ENCODE measurements around the gene PLSCR3.

The PLSCR3 gene

DNA sequence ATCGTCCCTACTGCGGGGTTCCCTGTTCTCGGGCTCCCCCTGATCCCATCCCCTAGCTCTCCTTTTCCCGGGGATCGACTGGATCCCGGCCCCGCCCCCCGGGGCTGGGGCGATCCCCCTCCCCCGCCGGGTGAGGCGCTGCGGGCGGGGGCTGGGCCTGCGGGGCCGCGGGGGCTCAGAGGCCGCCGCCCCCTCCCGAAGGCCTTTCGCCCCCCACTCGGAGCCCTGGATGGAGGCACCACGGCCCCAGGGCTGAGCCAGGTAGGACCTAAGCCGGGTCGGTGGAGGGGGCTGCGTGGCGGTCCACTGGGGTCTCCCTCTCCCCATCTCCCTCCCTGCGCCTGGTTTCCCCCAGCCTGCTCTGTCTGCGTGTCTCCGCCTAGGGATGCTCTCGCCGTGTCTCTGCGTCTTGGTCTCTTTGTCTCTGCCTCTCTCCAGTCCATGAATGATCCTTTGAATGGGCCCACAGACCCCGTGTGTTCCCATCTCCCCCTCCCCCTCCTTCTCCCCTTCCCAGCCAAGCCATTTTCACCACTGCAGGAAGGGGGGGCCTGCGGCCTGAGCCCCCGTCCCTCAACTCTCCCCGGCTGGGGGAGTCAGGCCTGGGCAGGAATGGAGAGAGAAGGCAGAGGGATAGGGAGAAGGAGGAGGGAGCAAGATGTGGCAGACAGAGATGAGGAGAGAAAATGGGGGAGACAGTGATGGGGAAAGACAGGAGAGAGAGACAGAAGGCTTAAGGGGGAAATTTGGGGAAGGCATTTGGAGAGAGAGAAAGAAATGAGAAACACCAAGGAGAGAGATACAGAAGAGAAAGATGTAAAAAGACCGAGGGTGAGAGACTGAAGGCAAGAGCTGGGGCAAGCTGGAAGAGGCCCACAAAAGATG, 11.3 kb upstream of the PLSCR3 start:
- DNase-seq, result no peak

DNA sequence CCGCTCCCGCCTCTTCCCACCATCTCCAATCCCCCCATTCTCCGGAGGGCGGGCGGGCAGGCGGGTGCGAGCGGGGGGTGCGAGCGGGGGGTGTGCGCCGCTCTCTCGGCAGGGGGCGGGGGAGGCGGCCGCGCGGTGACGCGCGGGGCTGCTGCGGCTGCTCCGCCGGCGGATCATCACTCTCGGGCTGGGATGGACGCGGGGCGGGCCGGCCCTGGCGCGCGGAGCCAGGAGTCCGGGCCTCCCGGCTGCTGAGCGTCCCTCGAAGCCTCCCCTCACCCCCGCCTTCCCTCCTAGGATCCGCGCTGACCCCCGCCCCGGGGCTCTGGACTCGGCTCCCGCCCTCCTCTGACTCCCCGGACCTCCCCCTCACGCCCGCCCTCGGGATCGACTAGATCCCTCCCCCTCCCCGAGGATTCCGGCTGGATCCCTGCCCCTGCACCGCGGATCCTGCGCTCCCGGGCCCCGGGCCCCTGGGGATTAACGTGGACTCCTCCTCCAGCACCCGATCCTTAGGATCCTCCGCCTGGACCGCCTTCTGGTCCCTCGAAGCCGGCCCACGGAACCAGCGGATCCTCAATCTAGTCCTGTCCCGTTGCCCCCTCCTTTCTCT, 10.5 kb upstream of the PLSCR3 start:
- peak; percentile 90 for DNase-seq

DNA sequence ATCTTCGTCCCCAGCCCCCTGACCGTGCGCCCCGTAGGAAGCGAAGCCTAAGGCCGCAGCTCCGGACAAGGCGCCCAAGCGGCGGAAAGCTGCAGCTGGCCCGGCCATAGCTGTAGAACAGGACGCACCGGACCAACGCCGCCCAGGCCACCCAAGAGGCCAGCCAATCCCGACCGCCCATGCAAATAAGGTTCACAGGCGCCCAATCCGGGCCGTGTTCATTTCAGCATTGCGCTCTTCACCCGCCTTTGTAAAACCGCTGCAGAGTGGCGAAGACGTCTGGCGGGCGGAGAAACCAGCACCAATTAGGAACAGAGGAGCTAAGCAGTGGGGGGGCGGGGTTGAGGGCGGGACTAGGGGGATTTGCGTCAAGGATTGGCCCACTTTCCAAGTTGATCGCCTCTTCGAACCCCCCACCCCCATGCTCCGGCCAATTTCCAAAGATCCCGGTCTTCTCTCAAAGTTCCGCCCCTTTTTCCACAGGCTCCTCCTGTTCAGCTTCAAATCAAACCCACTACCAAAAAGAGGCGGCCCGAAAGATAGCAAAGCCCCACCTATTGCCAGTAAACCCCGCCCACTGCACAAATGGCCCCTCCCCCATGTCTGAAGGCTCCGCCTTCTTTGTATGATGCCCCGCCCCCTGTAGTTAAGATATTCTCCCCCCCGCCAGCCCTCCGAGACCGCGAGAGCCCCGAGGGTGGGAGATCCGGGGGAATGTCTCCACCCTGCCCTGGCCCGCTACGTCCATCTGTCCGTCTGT, 9.8 kb upstream of the PLSCR3 start, which contains the start of gene TMEM256:
TMEM256 (minus strand) TSS at position 121 of the 760 bp plus-strand sequence; CDS start at position 108, 13 bp downstream.
- peak; percentile 98 for DNase-seq

DNA sequence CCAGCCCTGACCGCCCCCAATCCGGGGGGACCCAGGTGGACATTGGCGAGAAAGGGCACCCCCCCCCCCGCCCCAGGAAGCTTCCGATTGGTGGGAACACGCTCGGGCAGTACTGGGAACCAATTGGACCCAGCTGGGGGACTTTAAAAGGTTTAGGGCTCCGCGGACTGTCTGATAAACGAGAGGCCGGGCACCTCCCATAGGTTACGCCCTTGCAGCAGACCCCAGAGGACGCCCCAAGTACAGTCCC, 9.3 kb upstream of the PLSCR3 start:
- DNase-seq, result no peak

DNA sequence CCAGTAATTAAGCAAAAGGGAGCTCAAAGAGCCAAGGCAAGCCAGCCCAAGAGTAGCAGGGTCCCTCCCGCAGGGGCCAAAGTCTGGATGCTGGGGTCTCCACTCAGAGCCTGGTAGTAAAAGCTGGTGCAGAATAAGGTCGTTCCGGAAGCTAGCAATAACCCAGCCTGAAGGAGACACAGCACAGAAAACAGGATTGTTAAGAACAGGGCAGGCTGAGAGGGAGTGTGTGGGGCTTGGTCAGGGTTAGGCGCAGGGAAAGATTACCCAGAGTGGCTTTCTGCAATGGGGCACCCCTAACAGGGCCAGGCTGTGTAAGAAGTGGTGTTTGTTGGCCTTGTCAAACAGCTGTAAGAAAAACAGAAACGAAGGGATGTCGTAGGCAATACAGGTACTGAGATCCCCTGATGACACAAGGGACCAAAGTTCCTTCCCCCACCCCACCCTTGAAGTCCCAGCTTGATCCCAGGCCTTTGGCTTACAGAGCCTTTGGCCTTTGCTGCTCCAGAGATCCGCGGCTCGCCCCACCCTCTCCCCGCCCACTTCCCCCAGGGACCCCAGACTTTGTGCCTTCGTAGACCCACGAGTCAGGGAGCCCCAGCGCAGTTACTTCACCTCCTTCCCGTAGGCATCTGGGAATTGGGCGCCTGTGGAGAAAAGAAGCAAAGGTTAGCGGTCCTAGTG, 8.9 kb upstream of the PLSCR3 start:
- DNase-seq, result peak; percentile 68

DNA sequence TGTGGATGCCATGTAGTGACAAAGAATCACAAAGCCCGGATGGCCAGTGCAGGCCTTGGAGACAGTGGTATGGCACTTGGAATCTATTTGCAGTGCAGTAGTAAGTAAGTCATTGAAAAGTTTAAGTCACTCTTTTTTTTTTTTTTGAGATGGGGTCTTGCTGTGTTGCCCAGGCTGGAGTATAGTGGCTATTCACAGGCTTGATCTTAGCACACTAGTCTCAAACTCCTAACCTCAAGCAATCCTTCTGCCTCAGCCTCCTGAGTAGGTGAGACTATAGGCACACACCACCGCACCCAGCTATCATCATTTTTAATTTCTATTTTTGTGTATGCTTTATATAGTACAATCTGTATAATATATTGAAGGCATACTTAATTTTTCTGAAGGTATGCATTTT, 4.3 kb upstream of the PLSCR3 start:
- no peak for DNase-seq

DNA sequence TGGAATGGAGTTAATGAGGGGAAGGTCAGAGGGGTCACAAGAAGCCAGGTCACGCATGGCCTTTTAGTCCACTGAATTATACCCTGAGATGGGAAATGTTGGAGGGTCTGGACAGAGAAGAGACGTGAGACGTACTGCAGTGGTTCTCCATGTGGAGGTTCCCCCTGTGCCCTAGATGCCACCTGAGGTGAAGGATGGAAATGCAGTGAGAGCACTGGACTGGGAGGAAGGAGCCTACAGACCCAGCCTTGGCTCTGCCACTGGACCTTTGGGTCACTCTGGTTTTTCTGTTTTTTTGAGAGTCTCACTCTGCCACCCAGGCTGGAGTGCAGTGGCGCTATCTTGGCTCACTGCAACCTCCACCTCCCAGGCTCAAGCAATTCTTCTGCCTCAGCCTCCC, 1.8 kb upstream of the PLSCR3 start:
- DNase-seq, result no peak

DNA sequence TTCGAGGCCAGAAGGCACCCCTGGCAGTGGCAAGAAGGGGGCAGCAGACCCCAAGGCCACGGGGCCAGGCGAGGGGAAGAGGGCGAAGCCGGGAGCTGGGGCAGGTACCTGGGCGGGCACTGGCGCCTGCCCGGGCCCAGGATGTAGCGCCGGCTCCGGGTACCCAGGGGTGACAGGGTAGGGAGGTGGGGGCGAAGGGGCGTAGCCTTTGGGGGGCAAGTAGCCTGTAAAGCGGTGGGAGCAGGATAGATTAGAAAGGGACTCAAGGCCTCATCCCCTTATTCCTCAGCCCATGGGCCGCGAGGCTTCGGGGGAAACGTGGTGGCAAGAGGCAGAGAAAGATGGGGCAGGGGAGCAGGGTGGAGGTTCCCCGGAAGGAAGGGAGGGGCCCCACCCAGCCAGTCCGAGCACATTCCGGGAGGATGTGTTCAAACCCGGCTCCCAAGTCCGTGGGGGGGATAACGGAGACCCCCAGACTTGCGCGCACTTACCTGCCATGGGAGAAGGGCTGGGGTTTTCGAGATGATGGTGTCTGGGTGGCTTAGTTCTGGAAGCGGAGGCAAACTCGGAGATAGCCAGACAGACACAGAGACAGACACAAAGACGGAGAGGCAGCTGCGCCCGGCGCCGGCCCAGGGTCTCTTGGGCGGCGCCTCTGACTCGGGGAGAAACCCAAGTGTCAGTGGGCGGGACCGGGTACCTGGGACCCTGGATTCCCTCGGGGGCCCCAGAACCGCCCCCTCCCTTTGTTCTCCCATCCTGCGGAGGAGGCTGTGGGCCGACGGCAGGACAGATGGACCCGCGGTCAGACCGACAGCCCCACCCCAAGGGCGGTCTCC, 493 bp downstream of the PLSCR3 start:
- peak; percentile 78 for DNase-seq

DNA sequence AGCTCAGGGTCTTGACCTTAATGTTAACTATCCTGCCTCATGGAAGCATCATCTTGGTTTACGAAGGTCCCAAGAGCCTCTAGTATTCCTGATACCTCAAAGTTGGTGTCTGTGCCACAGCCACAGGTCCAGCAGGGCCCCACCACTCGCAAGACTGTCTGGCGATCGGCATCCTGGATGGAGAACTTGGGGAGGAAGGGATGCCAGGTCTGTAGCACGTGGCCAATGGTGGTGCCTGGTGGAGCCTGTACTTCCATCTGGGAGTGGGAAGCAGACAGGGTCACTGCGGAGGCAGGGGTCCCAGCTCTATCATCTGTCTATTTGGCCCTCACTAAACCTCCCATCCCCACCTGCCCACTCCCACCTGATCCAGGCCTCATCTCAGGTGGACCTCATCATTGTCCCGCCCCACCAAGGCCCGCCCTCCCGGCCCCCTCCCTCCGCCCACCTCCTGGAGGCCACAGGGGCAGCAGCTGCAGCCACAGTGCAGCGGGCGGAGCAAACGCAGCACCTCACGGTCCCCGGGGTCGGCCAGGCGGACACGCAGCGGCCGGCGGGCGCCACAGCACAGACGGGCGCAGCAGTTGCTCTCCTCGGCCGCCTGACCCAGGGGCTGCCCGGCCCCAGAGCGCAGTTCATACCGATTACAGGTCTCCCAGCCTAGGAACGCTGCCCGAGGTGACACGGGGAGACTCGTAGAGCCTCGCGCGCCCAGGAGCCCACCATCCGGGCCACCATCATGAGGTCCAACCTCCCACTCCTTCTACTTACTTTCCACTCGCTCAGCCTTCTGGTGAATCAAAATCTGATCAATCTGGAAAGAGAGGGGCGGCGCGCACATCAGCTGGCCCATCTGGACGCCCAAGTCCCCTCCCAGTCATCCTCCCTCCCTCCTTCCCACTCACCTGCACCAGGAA, 1.4 kb downstream of the PLSCR3 start:
- DNase-seq, result no peak

DNA sequence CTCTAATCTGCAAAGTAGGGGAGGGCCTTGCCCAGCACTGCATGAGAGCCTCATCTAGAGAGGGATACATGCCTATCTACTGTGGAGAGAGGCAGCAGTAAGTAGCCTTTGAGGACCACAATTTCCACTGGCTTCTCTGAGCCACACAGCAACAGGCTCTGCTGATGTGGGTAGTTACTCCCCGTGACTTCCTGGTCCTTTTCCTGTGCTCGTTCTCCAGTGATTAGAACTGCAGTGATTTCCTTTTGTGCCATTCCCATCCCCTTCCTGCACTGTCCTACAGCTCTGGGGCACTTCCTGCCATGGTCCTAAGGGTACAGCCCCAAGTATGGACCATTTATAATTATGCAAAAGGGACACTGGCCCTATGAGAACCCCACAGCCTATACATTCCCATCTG, 3.0 kb downstream of the PLSCR3 start:
- DNase-seq, result no peak

DNA sequence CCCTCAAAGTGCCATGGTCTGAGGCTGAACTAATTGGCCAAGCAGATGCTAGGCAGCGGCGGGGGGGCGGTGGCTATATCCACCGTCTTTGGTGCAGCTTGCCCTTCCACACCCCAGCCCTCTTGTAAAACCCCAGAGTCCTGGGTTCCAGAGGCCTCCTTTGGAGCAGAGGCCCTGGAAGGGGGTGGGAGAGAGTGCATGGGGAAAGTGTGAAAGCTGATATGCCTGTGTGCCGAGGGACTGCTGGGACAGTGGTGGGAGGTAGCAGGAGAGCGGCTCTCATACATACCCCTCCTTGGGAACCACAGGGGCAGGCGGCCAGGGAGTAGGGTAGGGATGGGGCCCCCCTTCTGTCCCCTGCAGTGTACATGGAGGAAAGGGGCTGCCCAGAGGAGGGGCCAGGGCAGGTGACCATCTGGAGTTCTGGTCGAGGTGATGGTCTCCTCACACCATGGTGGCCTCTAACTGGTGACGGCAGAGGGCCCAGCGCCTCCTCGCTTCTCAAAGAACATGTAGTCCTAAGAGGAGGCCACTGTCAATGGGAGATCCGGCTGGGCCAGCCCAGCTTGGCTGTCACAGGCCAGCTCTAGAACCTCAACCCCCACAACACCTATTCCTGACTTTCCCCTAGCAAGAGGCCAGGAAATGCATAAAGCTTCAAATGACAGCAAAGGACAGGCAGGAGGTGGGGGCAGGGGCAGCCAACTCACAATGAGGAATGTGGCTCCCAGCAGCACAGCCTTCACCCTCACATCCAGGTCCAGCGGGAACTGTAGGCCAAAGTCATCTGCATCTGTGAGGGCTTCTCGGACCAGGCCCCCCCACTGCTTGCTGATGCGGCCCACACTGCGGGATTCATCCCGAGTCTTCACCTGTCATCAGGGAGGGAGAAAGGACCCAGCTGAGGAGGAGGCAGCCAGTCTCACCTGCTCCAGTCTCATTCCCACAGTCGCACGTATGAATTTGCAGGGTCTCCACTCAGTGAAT, 4.1 kb downstream of the PLSCR3 start:
- DNase-seq, result no peak

DNA sequence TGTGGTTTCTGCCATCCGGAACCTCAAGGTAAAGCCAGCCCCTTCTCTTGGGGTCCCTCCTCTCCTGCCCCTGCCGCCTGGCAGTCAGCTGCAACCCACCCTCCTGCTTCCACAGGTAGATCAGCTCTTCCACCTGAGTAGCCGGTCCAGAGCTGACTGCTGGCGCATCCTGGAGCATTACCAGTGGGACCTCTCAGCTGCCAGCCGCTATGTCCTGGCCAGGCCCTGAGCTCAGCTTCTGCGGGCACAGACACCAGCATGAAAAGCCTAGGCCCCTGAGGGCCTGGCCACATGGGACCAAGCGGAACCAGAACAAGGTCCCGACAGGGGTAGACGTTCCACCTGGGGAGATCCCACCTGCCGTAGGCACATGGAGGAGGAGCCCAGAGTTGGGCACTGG, 5.5 kb downstream of the PLSCR3 start:
- no peak for DNase-seq

DNA sequence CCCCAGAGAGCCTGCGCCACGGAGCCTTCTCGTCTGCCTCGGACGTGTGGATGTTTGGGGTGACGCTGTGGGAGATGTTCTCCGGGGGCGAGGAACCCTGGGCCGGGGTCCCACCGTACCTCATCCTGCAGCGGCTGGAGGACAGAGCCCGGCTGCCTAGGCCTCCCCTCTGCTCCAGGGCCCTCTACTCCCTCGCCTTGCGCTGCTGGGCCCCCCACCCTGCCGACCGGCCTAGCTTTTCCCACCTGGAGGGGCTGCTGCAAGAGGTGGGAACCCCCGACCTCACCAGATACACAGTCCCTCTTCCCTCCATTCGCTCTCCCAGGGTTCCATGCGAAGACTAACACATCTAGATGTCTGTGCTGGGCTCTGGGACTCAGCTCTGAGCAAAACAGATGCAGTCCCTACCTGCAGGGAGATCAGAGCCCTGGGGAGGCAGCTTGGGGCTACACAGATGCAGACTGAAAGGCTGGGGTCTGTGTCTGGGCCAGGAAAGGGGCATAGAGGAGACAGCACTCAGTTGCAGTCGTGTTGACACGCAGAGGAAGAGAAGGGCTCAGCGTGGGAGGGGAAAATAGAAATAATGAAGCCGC, 9.7 kb downstream of the PLSCR3 start:
- no peak for DNase-seq

DNA sequence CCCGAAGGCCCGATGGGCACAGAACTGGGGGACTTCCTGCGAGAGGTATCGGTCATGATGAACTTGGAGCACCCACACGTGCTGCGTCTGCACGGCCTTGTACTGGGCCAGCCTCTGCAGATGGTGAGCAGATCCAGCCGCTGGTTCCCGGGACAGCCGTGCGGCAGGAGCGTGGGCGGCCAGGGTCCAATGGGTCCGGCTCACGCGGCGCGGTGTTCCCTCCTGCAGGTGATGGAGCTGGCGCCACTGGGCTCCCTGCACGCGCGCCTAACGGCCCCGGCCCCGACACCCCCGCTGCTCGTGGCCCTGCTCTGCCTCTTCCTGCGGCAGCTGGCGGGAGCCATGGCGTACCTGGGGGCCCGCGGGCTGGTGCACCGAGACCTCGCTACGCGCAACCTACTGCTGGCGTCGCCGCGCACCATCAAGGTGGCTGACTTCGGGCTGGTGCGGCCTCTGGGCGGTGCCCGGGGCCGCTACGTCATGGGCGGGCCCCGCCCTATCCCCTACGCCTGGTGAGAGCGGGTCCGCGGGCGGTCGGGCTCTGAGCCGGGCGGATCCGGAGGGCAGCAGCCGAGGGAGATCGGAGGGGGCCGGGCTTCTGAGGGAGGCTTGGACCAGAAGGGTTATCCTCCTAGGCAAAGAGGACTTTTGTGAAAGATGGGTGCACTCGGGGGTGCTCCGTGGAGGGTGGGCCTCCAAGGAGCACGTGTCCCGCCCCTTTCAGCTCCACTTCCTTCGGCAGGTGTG, 10.4 kb downstream of the PLSCR3 start:
- peak; percentile 93 for DNase-seq

DNA sequence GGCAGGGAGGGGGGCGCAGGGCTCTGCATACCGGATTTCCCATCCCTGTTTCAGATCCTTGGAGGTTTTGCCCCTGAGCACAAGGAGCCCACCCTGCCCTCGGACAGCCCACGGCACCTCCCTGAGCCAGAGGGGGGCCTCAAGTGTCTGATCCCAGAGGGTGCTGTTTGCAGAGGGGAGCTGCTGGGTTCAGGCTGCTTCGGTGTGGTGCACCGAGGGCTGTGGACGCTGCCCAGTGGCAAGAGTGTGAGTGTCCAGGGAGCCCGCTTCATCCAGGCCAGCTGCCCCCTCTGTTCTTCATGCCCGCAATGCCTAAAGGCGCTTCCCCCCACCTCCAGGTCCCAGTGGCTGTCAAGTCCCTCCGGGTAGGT, 11.0 kb downstream of the PLSCR3 start:
- no peak for DNase-seq

DNA sequence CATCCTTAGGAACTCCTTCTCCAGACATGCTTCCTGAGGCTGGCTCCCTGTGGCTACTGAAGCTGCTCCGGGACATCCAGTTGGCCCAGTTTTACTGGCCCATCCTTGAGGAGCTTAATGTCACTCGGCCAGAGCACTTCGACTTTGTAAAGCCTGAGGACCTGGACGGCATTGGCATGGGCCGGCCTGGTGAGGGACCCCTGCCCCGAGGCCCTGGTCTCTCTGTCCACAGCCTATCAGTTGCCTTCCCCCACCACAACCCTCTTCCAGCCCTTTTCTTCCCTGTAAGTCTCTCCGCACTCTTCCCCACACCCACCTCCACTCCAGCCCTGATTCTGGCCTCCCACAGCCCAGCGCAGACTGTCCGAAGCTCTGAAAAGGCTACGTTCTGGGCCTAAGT, 11.4 kb downstream of the PLSCR3 start:
- no peak for DNase-seq

DNA sequence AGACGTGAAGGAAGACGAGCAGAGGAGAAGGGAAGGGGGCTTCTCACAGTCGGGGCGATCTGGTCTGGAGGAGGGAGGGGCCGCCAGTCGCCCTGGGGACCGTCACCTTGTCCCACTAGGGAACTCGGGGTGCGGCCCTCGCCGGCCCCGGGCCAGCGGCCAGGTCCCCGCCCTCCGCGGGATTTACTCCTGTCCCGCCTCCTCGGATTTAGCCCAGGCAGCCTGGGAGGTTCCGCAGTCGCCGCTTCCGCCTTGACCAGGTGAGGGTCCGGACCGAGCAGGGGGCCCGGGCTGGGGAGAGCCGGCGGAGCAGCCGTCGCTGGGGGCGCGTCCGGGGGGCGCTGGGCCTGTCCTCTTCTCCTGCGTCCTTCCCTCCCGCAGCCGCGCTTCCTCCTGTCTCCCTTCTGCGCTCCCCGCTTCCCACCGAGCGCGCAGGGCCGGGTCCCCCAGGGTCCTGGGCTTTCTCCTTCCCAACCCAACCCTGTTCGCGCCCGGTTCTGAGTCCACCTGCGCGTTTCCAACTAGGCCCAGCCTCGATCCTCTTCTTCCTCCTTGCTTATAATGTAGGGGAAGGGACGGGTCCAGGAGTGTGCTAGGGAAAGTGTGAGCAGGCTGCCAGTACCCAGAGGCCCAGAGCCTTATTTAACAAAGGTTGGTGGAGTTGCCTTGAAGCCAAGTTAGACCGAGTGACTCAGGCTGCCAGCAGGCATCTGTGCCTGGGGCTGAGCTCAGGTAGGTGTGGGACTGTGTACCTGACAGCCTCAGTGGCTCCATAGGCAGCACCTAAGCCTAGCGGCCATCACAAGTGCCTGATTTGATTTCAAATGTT, 13.3 kb downstream of the PLSCR3 start, which contains the start of gene TNK1:
TNK1 (plus strand) TSS at position 235 of the 829 bp plus-strand sequence. CDS start 1,838 bp downstream, outside the sequence.
- no peak for DNase-seq

DNA sequence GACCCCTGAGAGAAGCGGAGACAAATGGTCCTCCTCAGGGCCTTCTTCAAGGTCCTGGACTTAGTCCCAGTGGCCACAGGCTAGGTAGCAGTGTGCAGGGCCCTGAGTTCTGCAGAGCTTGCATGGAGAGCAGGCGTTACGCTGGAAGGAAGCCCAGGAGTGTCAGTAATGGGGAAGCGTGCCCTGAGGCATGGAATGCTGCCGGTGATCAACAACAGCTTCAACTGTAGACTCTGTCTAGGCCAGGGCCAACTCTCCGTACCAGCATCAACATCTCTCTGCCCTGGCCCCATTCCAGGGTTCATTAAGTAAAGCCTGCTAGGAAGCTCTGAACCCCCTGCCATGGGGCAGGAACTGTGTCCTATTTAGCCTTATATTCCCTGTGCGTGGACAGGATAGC, 14.0 kb downstream of the PLSCR3 start:
- no peak for DNase-seq

All from activated effector memory CD4-positive, alpha-beta T cell treated with anti-CD3 and anti-CD28 coated beads, Interleukin-2, amount 50 U/mL, for 16 hours (primary cell).